ENCODE measurements around the gene TAS2R5. TPM values are rescaled to one million over a fixed set of nuclear protein-coding genes. Genes with fewer than 3 reads are reported as not detected.
"Not testable (repeated sequence)": the region's sequence is repeated elsewhere in the genome, so short reads cannot be mapped to it uniquely, and the experiment has no call there.

TAS2R5 gene
- 1 to 10 TPM in 1 of 4 donors, under 1 TPM in 2, not detected in 1; 0.47 to 3.4 (median 0.98) TPM for total RNA-seq

DNA sequence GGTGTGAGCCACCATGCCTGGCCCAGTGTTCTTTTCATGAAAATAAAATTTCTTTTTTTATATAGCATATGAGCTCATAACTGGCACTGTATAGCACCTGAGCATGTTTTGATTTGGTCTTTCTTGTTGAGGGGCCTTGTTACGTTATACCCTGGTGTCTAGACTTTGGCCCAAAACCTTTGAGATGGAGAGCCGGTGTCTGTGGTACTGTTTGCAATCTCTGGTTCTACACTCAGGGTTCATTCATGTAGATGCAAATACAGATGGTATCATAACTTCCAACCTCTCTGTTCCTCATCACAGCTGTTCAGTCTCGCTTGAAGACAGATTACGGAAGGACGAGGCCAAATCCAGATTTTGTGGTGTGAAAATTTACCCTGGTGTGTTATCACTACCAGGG is at the start of gene TAS2R5:
Gene TAS2R5, plus strand, starts transcription at position 301 of the 400 bp plus-strand sequence. CDS start 145 bp downstream, outside the sequence.
- Histone ChIP-seq H3K36me3 (no peaks in the 10 kb centered on the region), H3K9me3 (no peaks in the 10 kb centered on the region), H3K27me3 (no peaks in the 10 kb centered on the region), H3K4me3 (no peak within 1 kb of the TSS), H3K4me1 (no peaks in the 10 kb centered on the region), H3K27ac (no peak within 1 kb of the TSS)
- DNase-seq = no peak
- in situ Hi-C loops (cut with MboI; ENCODE audit: low sequenced_read_pairs in 4 of 4) (no loop called here), intact Hi-C loops (cut with DNase I; ENCODE audit: low total_unique reads) (no loop called here)
- TF ChIP-seq POLR2A (IDR thresholded peaks at IDR 0.05) (no peak), CTCF (IDR thresholded peaks at IDR 0.05 in 4 of 5, conservative IDR thresholded peaks at IDR 0.05 in 1 of 5) (no peak)
- no peak for ATAC-seq

DNA sequence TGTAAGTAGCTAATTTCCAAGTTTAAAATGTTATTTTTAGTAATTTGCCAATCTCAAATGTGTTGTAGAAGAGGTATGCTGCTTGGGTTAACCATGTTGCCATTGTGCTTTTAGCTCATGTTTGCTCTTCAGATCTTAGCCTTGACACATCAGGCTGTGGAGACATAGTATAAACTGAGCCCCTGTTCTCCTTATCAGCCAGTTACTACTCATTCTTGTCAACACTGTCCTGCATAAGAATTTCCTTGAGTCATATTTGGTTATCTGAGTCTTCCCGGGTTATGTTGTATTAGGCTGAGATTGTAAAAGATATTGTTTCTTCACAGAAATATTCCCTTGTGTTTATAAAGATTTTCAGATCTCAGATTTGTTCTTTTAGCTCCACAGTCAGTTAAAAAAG is 47.8 kb upstream of the TAS2R5 start:
- H3K4me1 ChIP-seq = peaks cover 15 to 16% of the 10 kb centered on the region in 2 donors
- no peak overlapping the region for H3K27ac ChIP-seq
- DNase-seq (no peak), ATAC-seq (no peak)
- intact Hi-C loops (cut with DNase I; ENCODE audit: low total_unique reads) = no loop called here
- in situ Hi-C loops (cut with MboI; ENCODE audit: low sequenced_read_pairs in 4 of 4) = loop anchor here in 1 of 4 donors (25.0 kb wide), 1 partner anchor 730 kb away; the partner anchor contains the start of gene MRPS33
- TF ChIP-seq POLR2A (IDR thresholded peaks at IDR 0.05) (no peak), CTCF (IDR thresholded peaks at IDR 0.05 in 4 of 5, conservative IDR thresholded peaks at IDR 0.05 in 1 of 5) (no peak)
- no peaks in the 10 kb centered on the region for H3K9me3 ChIP-seq
- no peaks in the 10 kb centered on the region for H3K27me3 ChIP-seq
- no peak overlapping the region for H3K4me3 ChIP-seq
- peaks cover 0 to 77% of the 10 kb centered on the region in 2 donors for H3K36me3 ChIP-seq

DNA sequence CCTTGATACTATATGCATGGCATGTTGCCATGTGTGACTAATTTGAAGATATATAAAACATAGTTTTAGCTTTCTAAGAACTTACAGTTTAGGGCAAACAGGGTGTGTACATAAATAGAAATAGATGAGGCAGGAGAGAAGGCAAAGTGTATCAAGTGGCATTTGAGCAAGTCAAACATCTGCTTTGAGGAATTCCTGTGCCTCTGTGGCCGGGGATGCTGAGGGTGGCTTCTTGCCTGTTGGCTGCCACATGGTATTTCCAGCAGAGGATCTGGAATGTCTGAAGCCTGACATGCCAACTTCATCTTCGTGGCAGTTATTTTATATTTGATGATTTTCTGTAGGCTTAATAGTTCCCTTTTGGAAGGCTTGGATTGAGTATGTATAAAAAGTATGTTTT is 45.9 kb upstream of the TAS2R5 start:
- peaks cover 5 to 10% of the 10 kb centered on the region in 2 donors for H3K4me1 ChIP-seq
- no peak overlapping the region for H3K27ac ChIP-seq
- ATAC-seq = no peak
- TF ChIP-seq CTCF (IDR thresholded peaks at IDR 0.05 in 4 of 5, conservative IDR thresholded peaks at IDR 0.05 in 1 of 5) (no peak), POLR2A (IDR thresholded peaks at IDR 0.05) (no peak)
- H3K36me3 ChIP-seq = peaks cover 0 to 95% of the 10 kb centered on the region in 2 donors
- H3K9me3 ChIP-seq = no peaks in the 10 kb centered on the region
- DNase-seq = no peak
- no peaks in the 10 kb centered on the region for H3K27me3 ChIP-seq
- intact Hi-C loops (cut with DNase I; ENCODE audit: low total_unique reads) = no loop called here
- no peak overlapping the region for H3K4me3 ChIP-seq
- in situ Hi-C loops (cut with MboI; ENCODE audit: low sequenced_read_pairs in 4 of 4) = loop anchor here in 1 of 4 donors (25.0 kb wide), 1 partner anchor 732 kb away; the partner anchor contains the start of gene MRPS33

GRCh38 chr7:141748396-141748795 is 41.6 kb upstream of the TAS2R5 start:
- Histone ChIP-seq H3K9me3 (peaks cover 0 to 10% (median 9%) of the 10 kb centered on the region in 3 donors), H3K4me1 (no peaks in the 10 kb centered on the region), H3K4me3 (no peak overlapping the region), H3K36me3 (peaks cover 3 to 99% of the 10 kb centered on the region in 2 donors), H3K27me3 (no peaks in the 10 kb centered on the region), H3K27ac (no peak overlapping the region)
- no peak for TF ChIP-seq CTCF (IDR thresholded peaks at IDR 0.05 in 4 of 5, conservative IDR thresholded peaks at IDR 0.05 in 1 of 5)
- no peak for TF ChIP-seq POLR2A (IDR thresholded peaks at IDR 0.05)
- DNase-seq (no peak), ATAC-seq (no peak)
- intact Hi-C loops (cut with DNase I; ENCODE audit: low total_unique reads) = no loop called here
- in situ Hi-C loops (cut with MboI; ENCODE audit: low sequenced_read_pairs in 4 of 4) = loop anchor here in 1 of 4 donors (25.0 kb wide), 1 partner anchor 736 kb away; the partner anchor contains the start of gene MRPS33

GRCh38 chr7:141751904-141752303 is 38.1 kb upstream of the TAS2R5 start:
- H3K4me1 ChIP-seq; H3K4me3 ChIP-seq; H3K9me3 ChIP-seq; DNase-seq; H3K27ac ChIP-seq; ATAC-seq; in situ Hi-C loops (cut with MboI; ENCODE audit: low sequenced_read_pairs in 4 of 4); H3K27me3 ChIP-seq; intact Hi-C loops (cut with DNase I; ENCODE audit: low total_unique reads): not testable (repeated sequence)
- H3K36me3 ChIP-seq = peaks cover 3 to 73% of the 10 kb centered on the region in 2 donors
